Tibial nerve (tissue), 4 donors: ENCODE data around the gene RLF.

ENCODE experiments used
- EP300 ChIP-seq, 2 donors: sonication (generic); formaldehyde crosslinking; IDR thresholded peaks; one replicate each; pipeline ENCODE4 v1.6.1; 2017; ENCODE audit warnings: antibody characterized with exemption in 2 of 2, mild to moderate bottlenecking in 1 of 2
- POLR2A ChIP-seq, 2 donors: fragments of 450-650 bp; IDR thresholded peaks; one replicate each; pipeline ENCODE4 v1.6.1; 2017; ENCODE audit warnings: antibody characterized with exemption in 2 of 2, mild to moderate bottlenecking in 2 of 2, moderate library complexity in 2 of 2
- TF ChIP-seq, protein P1 (sequence below), 5 experiments: fragments of 200-600 bp in 3 of 5; fragments of 450-650 bp in 2 of 5; sonication (generic) in 3 of 5; IDR thresholded peaks; one replicate each; pipeline ENCODE4 v1.5.1; 2016 to 2019; ENCODE audit warnings: antibody characterized with exemption in 5 of 5, mild to moderate bottlenecking in 3 of 5, moderate library complexity in 2 of 5

DNA sequence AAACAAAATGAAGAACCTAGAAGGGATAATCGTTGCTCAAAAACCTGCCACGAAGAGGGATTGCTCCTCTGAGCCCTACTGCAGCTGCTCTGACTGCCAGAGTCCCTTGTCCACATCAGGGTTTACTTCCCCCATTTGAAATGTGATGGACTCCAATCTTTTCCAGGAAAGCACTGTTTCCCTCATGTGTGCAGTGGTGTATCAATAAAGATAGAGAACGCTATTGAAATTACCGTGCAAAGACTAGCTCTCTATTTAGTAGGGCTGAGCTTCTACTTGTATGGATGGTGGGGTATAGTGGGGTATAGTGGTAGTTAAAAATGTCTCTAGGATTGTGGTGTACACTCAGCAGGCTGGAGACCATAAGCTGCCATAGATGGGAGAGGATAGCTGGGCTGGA is 90.3 kb downstream of the RLF start:
- no peak for TF ChIP-seq EP300 (IDR thresholded peaks at IDR 0.05)
- TF ChIP-seq, protein P1, sequence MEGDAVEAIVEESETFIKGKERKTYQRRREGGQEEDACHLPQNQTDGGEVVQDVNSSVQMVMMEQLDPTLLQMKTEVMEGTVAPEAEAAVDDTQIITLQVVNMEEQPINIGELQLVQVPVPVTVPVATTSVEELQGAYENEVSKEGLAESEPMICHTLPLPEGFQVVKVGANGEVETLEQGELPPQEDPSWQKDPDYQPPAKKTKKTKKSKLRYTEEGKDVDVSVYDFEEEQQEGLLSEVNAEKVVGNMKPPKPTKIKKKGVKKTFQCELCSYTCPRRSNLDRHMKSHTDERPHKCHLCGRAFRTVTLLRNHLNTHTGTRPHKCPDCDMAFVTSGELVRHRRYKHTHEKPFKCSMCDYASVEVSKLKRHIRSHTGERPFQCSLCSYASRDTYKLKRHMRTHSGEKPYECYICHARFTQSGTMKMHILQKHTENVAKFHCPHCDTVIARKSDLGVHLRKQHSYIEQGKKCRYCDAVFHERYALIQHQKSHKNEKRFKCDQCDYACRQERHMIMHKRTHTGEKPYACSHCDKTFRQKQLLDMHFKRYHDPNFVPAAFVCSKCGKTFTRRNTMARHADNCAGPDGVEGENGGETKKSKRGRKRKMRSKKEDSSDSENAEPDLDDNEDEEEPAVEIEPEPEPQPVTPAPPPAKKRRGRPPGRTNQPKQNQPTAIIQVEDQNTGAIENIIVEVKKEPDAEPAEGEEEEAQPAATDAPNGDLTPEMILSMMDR (IDR thresholded peaks at IDR 0.05) = no peak
- no peak for TF ChIP-seq POLR2A (IDR thresholded peaks at IDR 0.05)
